Measurements from ENCODE around the gene ELP1.

DNA sequence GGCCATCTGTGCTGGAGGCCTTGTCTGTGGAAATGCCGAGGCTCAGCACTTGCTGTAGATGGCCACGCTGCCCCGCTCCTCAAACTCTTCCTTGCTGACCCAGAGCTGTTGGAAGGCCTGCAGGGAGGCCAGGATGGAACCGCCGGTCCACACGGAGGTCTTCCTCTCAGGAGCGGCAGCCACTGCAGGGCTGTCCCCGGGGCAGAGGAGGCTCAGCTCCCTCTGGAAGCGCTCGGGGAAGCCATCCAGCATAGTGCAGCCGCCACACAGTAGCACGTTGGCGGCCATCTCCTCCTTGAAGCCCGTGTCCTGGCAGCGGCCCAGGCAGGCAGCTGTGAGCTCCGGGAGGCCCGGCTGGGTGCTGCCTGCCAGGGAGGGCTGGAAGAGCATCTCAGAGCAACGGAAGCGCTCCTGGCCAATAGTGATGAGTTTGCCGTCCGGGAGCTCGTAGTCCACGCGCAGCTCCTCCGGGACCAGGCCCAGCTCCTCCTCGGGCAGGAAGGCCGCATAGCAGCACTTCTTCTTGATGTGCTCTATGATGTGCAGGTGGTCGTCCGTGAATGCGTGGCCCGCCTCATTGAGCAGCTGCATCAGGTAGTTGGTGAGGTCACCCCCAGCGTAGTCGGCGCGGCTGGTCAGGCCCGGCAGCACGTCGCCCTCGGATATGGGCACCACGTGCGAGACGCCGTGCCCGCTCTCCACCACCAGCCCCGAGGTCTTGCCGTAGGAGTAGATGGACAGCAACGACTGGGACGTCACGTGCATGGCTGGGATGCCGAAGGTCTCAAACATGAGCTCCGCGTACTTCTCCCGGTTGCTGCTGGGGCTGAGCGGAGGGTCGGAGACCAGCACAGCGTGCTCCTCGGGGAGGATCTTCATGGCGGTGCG, 79.0 kb downstream of the ELP1 start:
- no peak for TF ChIP-seq ESRRA (CRISPR knock-in tag; IDR thresholded peaks at IDR 0.05; ENCODE audit: borderline replicate concordance)
- TF ChIP-seq, protein P1, sequence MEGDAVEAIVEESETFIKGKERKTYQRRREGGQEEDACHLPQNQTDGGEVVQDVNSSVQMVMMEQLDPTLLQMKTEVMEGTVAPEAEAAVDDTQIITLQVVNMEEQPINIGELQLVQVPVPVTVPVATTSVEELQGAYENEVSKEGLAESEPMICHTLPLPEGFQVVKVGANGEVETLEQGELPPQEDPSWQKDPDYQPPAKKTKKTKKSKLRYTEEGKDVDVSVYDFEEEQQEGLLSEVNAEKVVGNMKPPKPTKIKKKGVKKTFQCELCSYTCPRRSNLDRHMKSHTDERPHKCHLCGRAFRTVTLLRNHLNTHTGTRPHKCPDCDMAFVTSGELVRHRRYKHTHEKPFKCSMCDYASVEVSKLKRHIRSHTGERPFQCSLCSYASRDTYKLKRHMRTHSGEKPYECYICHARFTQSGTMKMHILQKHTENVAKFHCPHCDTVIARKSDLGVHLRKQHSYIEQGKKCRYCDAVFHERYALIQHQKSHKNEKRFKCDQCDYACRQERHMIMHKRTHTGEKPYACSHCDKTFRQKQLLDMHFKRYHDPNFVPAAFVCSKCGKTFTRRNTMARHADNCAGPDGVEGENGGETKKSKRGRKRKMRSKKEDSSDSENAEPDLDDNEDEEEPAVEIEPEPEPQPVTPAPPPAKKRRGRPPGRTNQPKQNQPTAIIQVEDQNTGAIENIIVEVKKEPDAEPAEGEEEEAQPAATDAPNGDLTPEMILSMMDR (IDR thresholded peaks at IDR 0.05), result no peak
- TF ChIP-seq ATF6 (CRISPR knock-in tag; IDR thresholded peaks at IDR 0.05), result no peak
- TF ChIP-seq TEAD4 (CRISPR knock-in tag; IDR thresholded peaks at IDR 0.05), result no peak
- no peak for TF ChIP-seq MAX (CRISPR knock-in tag; IDR thresholded peaks at IDR 0.05)
- no peak for TF ChIP-seq CBFB (CRISPR knock-in tag; IDR thresholded peaks at IDR 0.05; ENCODE audit: low read depth)
- no peak for TF ChIP-seq FOXP4 (CRISPR knock-in tag; IDR thresholded peaks at IDR 0.05)
- TF ChIP-seq, protein P2, sequence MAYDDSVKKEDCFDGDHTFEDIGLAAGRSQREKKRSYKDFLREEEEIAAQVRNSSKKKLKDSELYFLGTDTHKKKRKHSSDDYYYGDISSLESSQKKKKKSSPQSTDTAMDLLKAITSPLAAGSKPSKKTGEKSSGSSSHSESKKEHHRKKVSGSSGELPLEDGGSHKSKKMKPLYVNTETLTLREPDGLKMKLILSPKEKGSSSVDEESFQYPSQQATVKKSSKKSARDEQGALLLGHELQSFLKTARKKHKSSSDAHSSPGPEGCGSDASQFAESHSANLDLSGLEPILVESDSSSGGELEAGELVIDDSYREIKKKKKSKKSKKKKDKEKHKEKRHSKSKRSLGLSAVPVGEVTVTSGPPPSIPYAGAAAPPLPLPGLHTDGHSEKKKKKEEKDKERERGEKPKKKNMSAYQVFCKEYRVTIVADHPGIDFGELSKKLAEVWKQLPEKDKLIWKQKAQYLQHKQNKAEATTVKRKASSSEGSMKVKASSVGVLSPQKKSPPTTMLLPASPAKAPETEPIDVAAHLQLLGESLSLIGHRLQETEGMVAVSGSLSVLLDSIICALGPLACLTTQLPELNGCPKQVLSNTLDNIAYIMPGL (CRISPR knock-in tag; IDR thresholded peaks at IDR 0.05), result no peak
- TF ChIP-seq, protein P3, sequence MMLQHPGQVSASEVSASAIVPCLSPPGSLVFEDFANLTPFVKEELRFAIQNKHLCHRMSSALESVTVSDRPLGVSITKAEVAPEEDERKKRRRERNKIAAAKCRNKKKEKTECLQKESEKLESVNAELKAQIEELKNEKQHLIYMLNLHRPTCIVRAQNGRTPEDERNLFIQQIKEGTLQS (CRISPR knock-in tag; conservative IDR thresholded peaks at IDR 0.05), result no peak
- no peak for TF ChIP-seq KAT7 (CRISPR knock-in tag; IDR thresholded peaks at IDR 0.05; ENCODE audit: borderline replicate concordance)
- TF ChIP-seq ETV6 (CRISPR knock-in tag; IDR thresholded peaks at IDR 0.05), result no peak

Measured in WTC11 (cell line).